ENCODE data around the gene ADAMTS17. TPM values are rescaled to one million over a fixed set of nuclear protein-coding genes. Genes with fewer than 3 reads are reported as not detected.

ADAMTS17 gene
- total RNA-seq, 1 experiment from 2014 or later: 0.15 TPM

- ChIA-PET POLR2A (ENCODE audit: low non-redundant PET) (no interaction called here), CTCF (no interaction called here)
- no peaks in the 10 kb centered on the region for H3K4me1 ChIP-seq (ENCODE audit: insufficient read depth, low read length, poor library complexity, severe bottlenecking)
- no peak for DNase-seq (ENCODE audit: low spot score)
- H3K36me3 ChIP-seq (ENCODE audit: insufficient read depth, low read length, poor library complexity, severe bottlenecking): no peaks in the 10 kb centered on the region
- H3K9me3 ChIP-seq (ENCODE audit: low read depth, low read length, poor library complexity, severe bottlenecking): peaks cover 5% of the 10 kb centered on the region
- no peaks in the 10 kb centered on the region for H3K27me3 ChIP-seq (replicated peaks; ENCODE audit: insufficient read depth, low read depth, low read length, poor library complexity)
- no peak overlapping the region for H3K27ac ChIP-seq (ENCODE audit: low read depth, low read length, poor library complexity, severe bottlenecking)
- TF ChIP-seq EZH2 (IDR thresholded peaks at IDR 0.05; ENCODE audit: borderline replicate concordance, low read depth, low read length, poor library complexity, severe bottlenecking) (no peak), CTCF (conservative IDR thresholded peaks at IDR 0.05; ENCODE audit: low read depth, low read length) (no peak)
- no peak overlapping the region for H3K4me3 ChIP-seq (ENCODE audit: low read depth, low read length, poor library complexity, severe bottlenecking)
- BruUV-seq (replicated peaks): no TSS peak
- intact Hi-C loops (cut with micrococcal nuclease; ENCODE audit: unreplicated experiment): no loop called here
These were observed 309.3 kb downstream of the ADAMTS17 start for GRCh38 chr15:100032358-100033085.

- no peak for DNase-seq (ENCODE audit: low spot score)
- CTCF ChIA-PET: no interaction called here
- Histone ChIP-seq H3K36me3 (ENCODE audit: insufficient read depth, low read length, poor library complexity, severe bottlenecking) (no peaks in the 10 kb centered on the region), H3K4me3 (ENCODE audit: low read depth, low read length, poor library complexity, severe bottlenecking) (no peak overlapping the region), H3K27me3 (replicated peaks; ENCODE audit: insufficient read depth, low read depth, low read length, poor library complexity) (no peaks in the 10 kb centered on the region), H3K4me1 (ENCODE audit: insufficient read depth, low read length, poor library complexity, severe bottlenecking) (no peaks in the 10 kb centered on the region), H3K27ac (ENCODE audit: low read depth, low read length, poor library complexity, severe bottlenecking) (no peak overlapping the region), H3K9me3 (ENCODE audit: low read depth, low read length, poor library complexity, severe bottlenecking) (peaks cover 7% of the 10 kb centered on the region)
- no TSS peak for BruUV-seq (replicated peaks)
- POLR2A ChIA-PET (ENCODE audit: low non-redundant PET): no interaction called here
- TF ChIP-seq CTCF (conservative IDR thresholded peaks at IDR 0.05; ENCODE audit: low read depth, low read length): no peak
- TF ChIP-seq EZH2 (IDR thresholded peaks at IDR 0.05; ENCODE audit: borderline replicate concordance, low read depth, low read length, poor library complexity, severe bottlenecking): no peak
- intact Hi-C loops (cut with micrococcal nuclease; ENCODE audit: unreplicated experiment): no loop called here
These were observed 310.0 kb downstream of the ADAMTS17 start for GRCh38 chr15:100031665-100032357.

- no peak overlapping the region for H3K27ac ChIP-seq (ENCODE audit: low read depth, low read length, poor library complexity, severe bottlenecking)
- POLR2A ChIA-PET (ENCODE audit: low non-redundant PET): no interaction called here
- intact Hi-C loops (cut with micrococcal nuclease; ENCODE audit: unreplicated experiment): no loop called here
- H3K4me3 ChIP-seq (ENCODE audit: low read depth, low read length, poor library complexity, severe bottlenecking): no peak overlapping the region
- H3K4me1 ChIP-seq (ENCODE audit: insufficient read depth, low read length, poor library complexity, severe bottlenecking): no peaks in the 10 kb centered on the region
- no TSS peak for BruUV-seq (replicated peaks)
- no peaks in the 10 kb centered on the region for H3K27me3 ChIP-seq (replicated peaks; ENCODE audit: insufficient read depth, low read depth, low read length, poor library complexity)
- peaks cover 7% of the 10 kb centered on the region for H3K9me3 ChIP-seq (ENCODE audit: low read depth, low read length, poor library complexity, severe bottlenecking)
- H3K36me3 ChIP-seq (ENCODE audit: insufficient read depth, low read length, poor library complexity, severe bottlenecking): no peaks in the 10 kb centered on the region
- CTCF ChIA-PET: no interaction called here
- TF ChIP-seq EZH2 (IDR thresholded peaks at IDR 0.05; ENCODE audit: borderline replicate concordance, low read depth, low read length, poor library complexity, severe bottlenecking) (no peak), CTCF (conservative IDR thresholded peaks at IDR 0.05; ENCODE audit: low read depth, low read length) (no peak)
- DNase-seq (ENCODE audit: low spot score): no peak
These were observed 311.1 kb downstream of the ADAMTS17 start for GRCh38 chr15:100030586-100031229.
